GM04504 (cell line): ENCODE data around the gene SYNE1.
A peak's percentile ranks its signal among the peaks of the same experiment; 100 is the strongest.

Experiments used
- DNase-seq: peaks from one replicate; pipeline ENCODE4 v3.0.0-alpha.2; 2012; ENCODE audit warnings: low read depth

Gene SYNE1

GRCh38 chr6:152314483-152314832 is 322.7 kb downstream of the SYNE1 start:
- no peak for DNase-seq

DNA sequence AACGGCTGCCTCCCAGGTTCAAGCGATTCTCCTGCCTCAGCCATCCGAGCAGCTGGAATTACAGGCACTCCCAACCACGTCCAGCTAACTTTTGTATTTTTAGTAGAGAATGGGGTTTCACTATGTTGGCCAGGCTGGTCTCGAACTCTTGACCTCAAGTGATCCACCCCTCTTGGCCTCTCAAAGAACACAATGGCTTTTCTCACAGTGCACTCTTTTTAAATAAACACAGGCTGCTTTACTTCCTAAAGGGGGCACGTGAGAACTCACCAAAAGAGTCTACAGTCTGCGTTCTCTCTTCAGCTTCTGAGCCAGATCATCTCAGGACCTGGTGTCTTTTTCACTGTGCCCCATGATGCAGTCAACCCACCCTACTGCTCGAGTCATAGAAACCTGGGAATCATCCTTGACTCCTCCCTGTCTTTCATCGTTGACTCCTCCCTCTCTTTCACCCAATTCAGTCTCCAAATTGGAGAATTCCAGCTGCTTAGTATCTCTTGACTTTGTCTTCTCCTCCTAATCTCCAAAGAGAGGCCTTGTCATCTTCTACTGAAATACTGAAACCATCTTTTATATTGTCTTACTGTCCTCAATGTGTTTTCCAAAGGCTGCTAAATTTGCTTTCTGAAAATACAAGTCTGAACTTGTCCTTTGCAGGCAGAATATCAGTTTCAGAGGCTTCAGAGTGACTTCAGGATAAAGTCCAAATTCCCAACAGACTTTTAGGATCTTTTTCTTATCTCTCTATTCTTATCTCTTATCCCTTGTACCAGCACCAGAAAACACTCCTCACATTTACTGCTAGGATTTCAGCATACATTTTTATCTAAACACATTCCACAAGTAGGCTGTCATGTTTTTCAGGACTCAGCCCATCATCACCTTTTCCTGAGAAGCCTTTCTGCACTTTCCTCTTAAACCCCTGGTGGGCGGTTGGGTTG is 323.4 kb downstream of the SYNE1 start:
- no peak for DNase-seq

DNA sequence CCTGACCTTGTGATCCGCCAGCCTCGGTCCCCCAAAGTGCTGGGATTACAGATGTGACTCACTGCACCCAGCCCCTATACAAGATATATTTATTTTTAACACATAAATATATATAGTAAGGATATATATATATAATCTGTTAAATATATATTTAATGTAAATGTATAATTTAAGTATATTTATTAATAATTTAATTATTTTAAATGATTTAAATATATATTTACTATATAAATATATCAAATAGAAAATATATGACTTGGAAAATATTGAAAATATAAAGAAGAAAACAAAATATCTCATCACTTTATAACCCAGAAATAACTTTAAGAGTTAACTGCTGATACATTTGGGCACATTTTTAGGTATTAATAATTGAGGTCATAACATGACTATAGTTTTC is 324.7 kb downstream of the SYNE1 start:
- DNase-seq = no peak

DNA sequence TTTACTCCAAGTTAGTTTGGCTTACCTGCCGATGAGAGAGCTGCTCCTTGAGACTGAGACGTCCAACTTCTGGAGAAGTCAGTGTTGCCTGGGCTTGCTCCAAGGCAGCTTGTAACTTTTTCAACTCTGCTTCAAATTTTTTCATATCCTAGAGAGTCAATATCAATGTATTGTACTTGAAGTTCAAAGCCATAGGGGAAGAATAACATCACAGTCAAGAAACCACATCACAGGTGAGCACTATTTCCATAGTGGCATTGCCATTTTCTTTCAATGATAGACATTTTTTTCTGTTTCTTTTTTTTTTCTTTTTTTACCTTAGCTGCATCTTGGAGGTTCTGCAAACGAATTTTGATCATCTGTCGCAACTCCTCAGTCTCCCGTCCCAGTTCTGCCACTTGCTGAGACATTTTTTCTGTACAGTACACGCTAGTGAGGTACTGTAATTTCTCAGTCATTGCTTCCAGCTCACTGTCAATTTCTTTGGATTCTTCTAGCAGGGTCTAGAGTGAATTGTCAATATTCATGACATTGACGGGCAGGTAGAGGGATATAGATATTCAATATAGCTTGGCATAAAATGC is 326.7 kb downstream of the SYNE1 start:
- DNase-seq = no peak

GRCh38 chr6:152309648-152310047 is 327.5 kb downstream of the SYNE1 start:
- DNase-seq = no peak

DNA sequence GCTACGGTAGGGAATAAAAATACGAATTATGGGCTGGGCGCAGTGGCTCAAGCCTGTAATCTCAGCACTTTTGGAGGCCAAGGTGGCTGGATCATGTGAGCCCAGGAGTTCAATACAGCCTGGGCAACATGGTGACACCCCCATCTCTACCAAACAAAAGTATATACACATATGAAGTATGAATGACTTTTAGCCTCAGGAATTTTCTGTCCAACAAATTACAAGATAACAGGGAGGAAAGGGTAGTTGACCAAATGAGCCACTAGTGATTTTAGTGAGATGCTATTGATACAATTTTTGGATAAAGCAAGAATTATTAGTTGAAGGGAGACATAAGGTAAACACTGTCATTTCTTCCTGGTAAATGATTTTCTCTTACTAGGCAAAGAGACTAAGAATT is 328.2 kb downstream of the SYNE1 start:
- DNase-seq = no peak

DNA sequence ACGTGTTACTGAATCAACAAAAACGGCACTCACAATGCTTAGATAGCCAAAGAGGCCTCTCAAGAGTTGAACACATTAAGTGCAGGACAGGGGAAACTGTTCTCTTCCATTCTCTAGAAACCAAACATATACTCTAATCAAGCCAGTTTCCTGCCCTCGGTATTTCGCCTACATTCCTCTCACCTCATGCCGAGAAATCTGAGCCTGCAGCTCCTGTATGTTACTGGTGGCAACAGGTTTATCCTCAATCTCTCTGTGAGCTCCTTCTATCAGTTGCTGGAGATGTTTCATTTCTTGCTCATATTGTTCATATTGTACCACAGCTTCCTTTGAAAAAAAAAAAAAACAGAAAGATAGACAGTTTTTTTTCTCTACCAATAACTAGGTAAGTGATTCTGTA is 328.9 kb downstream of the SYNE1 start:
- no peak for DNase-seq

GRCh38 chr6:152305672-152306071 is 331.5 kb downstream of the SYNE1 start:
- no peak for DNase-seq

DNA sequence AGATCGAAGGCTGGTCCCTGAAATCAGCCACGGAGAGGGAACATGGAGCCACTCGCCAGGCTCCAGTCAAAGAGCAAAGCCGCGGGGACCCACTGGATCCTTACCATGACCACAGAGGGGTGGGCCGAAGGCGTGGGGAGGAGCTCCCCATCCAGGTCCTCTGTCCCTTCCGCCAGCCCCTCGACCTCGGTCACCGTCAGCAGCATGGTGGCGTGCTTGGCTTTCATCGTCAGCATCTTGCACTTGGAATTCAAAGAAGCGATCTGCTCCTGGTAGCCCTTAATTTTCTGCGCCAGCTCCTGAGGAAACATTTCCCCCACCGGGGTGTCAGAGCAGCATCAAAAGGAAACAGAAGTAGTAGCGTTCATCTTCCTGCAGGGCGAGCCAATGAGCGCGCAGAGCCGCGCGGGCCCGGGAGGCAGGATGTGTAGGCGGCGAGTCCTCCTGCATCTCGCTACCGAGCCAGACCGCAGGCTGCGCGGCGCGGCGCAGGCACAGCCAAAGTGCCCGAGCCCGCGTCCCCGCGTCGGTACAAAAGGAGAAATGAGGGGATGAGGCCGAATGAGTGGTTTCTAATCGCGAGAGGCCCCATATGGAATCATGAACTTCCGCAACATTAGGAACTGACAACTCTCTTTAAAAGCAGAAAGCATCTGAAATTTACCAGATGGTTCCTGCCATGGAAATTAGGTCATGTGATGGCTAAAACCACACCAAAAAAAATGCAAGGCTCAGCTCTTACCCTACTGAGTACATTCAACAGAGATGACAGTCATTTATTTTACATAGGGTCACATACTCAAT is 335.2 kb downstream of the SYNE1 start:
- peak; percentile 73 for DNase-seq

DNA sequence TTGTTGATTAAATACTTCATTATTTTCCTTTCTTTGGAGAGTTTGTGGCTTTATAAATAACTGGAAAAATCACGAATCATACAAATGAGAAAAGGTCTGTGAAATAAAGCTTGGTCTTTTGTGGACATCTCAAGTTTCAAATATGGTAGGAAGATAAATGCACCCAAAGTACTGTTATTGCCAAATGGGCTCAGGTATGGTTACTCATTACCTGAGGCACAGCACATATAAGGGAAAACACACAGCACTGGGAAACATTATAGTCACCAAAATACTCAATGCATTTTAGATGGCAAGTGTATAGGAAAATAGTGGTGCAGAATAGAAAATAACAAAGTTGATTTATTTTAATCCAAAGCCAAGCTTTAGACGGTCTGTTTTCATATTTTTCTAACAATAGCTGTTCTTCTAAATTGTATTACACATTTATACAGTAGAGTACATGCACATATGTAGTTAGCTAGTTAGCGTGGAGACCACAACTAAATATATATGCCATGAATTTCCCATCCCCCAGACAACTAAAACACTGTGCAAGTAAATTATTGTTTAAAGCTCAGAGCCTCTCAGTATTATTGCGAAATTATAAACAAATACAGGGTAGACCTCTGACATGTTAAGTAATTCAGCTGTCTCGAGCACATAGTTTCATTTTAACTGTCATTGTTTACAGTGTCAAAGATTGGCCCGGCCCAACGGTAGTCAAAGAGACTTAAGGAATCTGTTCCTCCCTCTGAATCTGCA is 336.0 kb downstream of the SYNE1 start:
- no peak for DNase-seq

GRCh38 chr6:152300517-152300916 is 336.6 kb downstream of the SYNE1 start:
- DNase-seq = no peak

DNA sequence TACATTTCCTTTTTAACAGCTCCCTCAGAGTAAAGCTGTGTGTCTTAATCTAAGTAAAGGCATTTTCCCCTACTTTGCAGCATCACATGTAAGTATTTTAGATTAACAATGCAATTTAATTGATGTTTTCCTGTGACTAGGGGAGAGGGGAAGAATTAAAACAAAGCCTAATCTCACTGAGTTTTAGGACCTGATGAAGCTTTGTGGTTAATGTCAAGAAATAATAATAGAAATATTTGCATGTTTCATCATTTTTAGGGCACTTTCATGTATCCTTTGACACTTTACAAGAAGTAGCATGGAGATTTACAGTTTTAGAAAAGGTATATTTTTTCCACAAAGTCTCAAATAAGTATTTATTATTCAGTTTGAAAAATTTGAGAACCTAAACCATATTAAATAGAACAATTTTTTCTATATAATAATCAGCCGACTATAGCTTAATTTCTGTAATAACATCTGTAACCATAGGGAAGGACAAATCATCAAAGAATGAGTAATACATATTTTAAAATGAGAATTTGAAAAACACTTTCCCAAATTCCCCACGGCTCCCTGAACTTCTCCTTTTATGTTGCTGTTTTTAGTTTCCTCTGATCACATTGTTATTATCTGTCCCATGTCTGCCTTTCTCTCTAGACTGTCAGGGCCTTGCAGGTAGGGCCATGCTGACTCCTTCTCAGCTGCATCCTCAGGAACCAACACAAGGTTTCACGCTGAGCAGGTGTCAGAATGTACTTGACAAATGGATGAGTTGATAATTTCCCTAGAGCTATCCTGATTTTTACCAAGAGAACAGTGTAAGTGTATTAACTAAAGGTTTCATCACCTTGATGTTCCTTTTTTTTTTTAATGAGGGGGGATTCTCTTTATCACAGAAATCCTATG is 338.1 kb downstream of the SYNE1 start:
- DNase-seq = no peak

GRCh38 chr6:152298055-152298647 is 339.0 kb downstream of the SYNE1 start:
- no peak for DNase-seq

DNA sequence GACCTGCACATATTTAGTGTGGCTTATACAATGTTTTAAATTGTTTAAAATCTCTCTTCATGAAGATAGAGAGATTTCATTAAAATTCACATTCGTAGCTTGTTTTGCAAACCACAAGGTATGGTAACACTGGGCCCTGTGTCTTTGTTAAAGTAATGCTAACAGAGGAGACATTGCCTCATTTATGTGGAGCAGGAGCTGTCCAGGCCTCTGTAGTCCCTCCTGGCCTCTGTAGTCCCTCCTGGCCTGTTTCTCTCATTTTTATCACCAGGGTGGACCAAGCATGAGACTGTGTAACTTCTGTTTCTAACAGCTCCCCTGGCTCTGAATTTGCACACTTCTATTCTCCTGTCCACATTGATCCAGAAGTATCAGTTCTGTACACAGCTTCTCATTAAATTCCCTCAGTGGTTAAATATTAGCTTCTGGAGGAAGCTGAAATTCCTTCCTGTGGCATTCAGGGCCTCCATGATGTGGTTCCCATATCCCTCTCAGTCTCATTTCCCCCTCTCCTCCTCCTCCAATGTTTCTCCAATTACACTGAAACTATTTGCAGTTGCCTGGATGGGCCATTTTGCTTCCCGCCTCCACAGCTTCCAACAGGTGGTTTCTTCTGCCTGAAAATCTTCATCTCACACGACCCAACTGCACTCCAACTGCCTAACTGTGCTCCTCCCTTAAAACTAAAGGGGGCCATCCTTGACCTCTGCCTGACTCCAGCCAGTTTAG is 340.4 kb downstream of the SYNE1 start:
- DNase-seq = no peak

DNA sequence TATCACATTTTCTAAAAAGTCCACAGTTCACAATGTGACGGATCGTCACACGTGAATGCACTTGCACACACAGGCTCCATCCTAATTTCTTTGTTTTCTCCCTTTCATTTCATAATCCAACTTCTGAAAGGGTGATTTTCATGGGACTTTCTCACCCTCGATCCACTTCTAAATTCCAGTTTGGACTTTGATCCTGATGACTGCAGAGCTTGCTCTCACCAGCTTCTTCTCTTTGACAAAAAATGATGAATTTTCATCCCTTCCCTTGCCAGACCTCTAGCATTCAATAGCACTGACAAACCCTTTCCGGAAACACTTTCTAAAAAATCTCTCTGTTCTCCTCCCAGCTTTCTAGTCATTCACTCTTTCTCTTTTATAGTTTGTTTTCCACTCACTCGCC is 341.2 kb downstream of the SYNE1 start:
- DNase-seq = no peak

- DNase-seq = peak; percentile 32
These were observed 341.8 kb downstream of the SYNE1 start for GRCh38 chr6:152295346-152295745.

- no peak for DNase-seq
These were observed 343.8 kb downstream of the SYNE1 start for GRCh38 chr6:152293404-152293803.

GRCh38 chr6:152292555-152292954 is 344.6 kb downstream of the SYNE1 start:
- no peak for DNase-seq

DNA sequence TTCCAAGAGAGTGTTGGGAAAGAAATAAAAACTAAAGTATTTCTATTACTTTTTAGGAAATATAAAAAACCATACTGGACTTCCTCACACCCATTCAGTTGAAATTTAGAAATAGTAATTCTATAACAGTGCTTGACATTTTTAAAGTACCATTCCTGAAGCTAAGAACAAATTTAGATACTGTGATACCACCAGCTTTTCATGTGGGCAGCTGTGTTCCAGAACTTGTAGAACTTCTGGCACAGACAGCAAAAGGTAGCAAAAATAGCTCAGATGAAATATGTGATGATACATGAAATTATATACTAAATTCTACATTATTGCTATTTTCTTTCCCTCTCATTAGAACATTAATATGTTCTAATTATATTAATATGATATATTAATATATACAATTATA is 346.5 kb downstream of the SYNE1 start:
- DNase-seq = no peak

GRCh38 chr6:152277826-152278329 is 359.3 kb downstream of the SYNE1 start:
- no peak for DNase-seq
